ENCODE measurements around the gene SLC29A4. TPM values are rescaled to one million over a fixed set of nuclear protein-coding genes. Genes with fewer than 3 reads are reported as not detected.
"Not testable (repeated sequence)": the region's sequence is repeated elsewhere in the genome, so short reads cannot be mapped to it uniquely, and the experiment has no call there.

SLC29A4 gene
- total RNA-seq, 1 experiment from 2014 or later, result 0.56 TPM

- Mint-ChIP-seq H3K9me3 (ENCODE audit: unreplicated experiment) (no peaks in the 10 kb centered on the region), H3K27ac (ENCODE audit: low read depth, unreplicated experiment) (no peak overlapping the region), H3K27me3 (ENCODE audit: insufficient read depth, unreplicated experiment) (peaks cover 10% of the 10 kb centered on the region), H3K4me1 (ENCODE audit: insufficient read depth, unreplicated experiment) (no peaks in the 10 kb centered on the region), H3K4me3 (ENCODE audit: unreplicated experiment) (no peak overlapping the region), H3K36me3 (ENCODE audit: insufficient read depth, unreplicated experiment) (peaks cover 16% of the 10 kb centered on the region)
- intact Hi-C loops (cut with micrococcal nuclease), result no loop called here
- no TSS peak for BruUV-seq (replicated peaks)
- CTCF ChIA-PET, result no interaction called here
- no peak for DNase-seq (ENCODE audit: unreplicated experiment)
- POLR2A ChIA-PET, result no interaction called here
- no peak for TF ChIP-seq CTCF (IDR thresholded peaks at IDR 0.05; ENCODE audit: unreplicated experiment)
Observed at GRCh38 chr7:5302577-5302976, 19.8 kb downstream of the SLC29A4 start.

GRCh38 chr7:5303061-5303460, 20.3 kb downstream of the SLC29A4 start:
- peaks cover 18% of the 10 kb centered on the region for H3K36me3 Mint-ChIP-seq (ENCODE audit: insufficient read depth, unreplicated experiment)
- POLR2A ChIA-PET, result no interaction called here
- CTCF ChIA-PET, result no interaction called here
- BruUV-seq (replicated peaks), result no TSS peak
- H3K27me3 Mint-ChIP-seq (ENCODE audit: insufficient read depth, unreplicated experiment), result peaks cover 10% of the 10 kb centered on the region
- peaks cover under 1% of the 10 kb centered on the region for H3K4me1 Mint-ChIP-seq (ENCODE audit: insufficient read depth, unreplicated experiment)
- intact Hi-C loops (cut with micrococcal nuclease), result no loop called here
- H3K27ac Mint-ChIP-seq (ENCODE audit: low read depth, unreplicated experiment), result no peak overlapping the region
- DNase-seq (ENCODE audit: unreplicated experiment), result no peak
- H3K4me3 Mint-ChIP-seq (ENCODE audit: unreplicated experiment), result no peak overlapping the region
- TF ChIP-seq CTCF (IDR thresholded peaks at IDR 0.05; ENCODE audit: unreplicated experiment), result no peak
- no peaks in the 10 kb centered on the region for H3K9me3 Mint-ChIP-seq (ENCODE audit: unreplicated experiment)

- intact Hi-C loops (cut with micrococcal nuclease), result no loop called here
- no peaks in the 10 kb centered on the region for H3K9me3 Mint-ChIP-seq (ENCODE audit: unreplicated experiment)
- BruUV-seq (replicated peaks), result no TSS peak
- H3K4me3 Mint-ChIP-seq (ENCODE audit: unreplicated experiment), result no peak overlapping the region
- no peak for TF ChIP-seq CTCF (IDR thresholded peaks at IDR 0.05; ENCODE audit: unreplicated experiment)
- no peak overlapping the region for H3K27ac Mint-ChIP-seq (ENCODE audit: low read depth, unreplicated experiment)
- CTCF ChIA-PET, result no interaction called here
- DNase-seq (ENCODE audit: unreplicated experiment), result no peak
- H3K4me1 Mint-ChIP-seq (ENCODE audit: insufficient read depth, unreplicated experiment), result peaks cover 6% of the 10 kb centered on the region
- peaks cover 26% of the 10 kb centered on the region for H3K36me3 Mint-ChIP-seq (ENCODE audit: insufficient read depth, unreplicated experiment)
- H3K27me3 Mint-ChIP-seq (ENCODE audit: insufficient read depth, unreplicated experiment), result peaks cover 10% of the 10 kb centered on the region
- POLR2A ChIA-PET, result no interaction called here
Observed at GRCh38 chr7:5303591-5304505, 21.1 kb downstream of the SLC29A4 start.

GRCh38 chr7:5305050-5305449, 22.3 kb downstream of the SLC29A4 start:
- DNase-seq (ENCODE audit: unreplicated experiment); H3K4me1 Mint-ChIP-seq (ENCODE audit: insufficient read depth, unreplicated experiment); H3K27ac Mint-ChIP-seq (ENCODE audit: low read depth, unreplicated experiment); BruUV-seq (replicated peaks); intact Hi-C loops (cut with micrococcal nuclease); POLR2A ChIA-PET; H3K27me3 Mint-ChIP-seq (ENCODE audit: insufficient read depth, unreplicated experiment); H3K4me3 Mint-ChIP-seq (ENCODE audit: unreplicated experiment); H3K9me3 Mint-ChIP-seq (ENCODE audit: unreplicated experiment); CTCF ChIA-PET: not testable (repeated sequence)
- H3K36me3 Mint-ChIP-seq (ENCODE audit: insufficient read depth, unreplicated experiment), result peaks cover 38% of the 10 kb centered on the region

- H3K4me3 Mint-ChIP-seq (ENCODE audit: unreplicated experiment); CTCF ChIA-PET; H3K27me3 Mint-ChIP-seq (ENCODE audit: insufficient read depth, unreplicated experiment); intact Hi-C loops (cut with micrococcal nuclease); H3K27ac Mint-ChIP-seq (ENCODE audit: low read depth, unreplicated experiment); H3K4me1 Mint-ChIP-seq (ENCODE audit: insufficient read depth, unreplicated experiment); POLR2A ChIA-PET; DNase-seq (ENCODE audit: unreplicated experiment); H3K9me3 Mint-ChIP-seq (ENCODE audit: unreplicated experiment): not testable (repeated sequence)
- BruUV-seq (replicated peaks), result TSS peak; percentile 29
- peaks cover 62% of the 10 kb centered on the region for H3K36me3 Mint-ChIP-seq (ENCODE audit: insufficient read depth, unreplicated experiment)
Observed at GRCh38 chr7:5307221-5308142, 24.7 kb downstream of the SLC29A4 start.
